HEK293 (cell line): ENCODE results near the gene CHD5.

ENCODE experiments used
- KLF1 ChIP-seq: fragments of 450-650 bp; formaldehyde crosslinking; IDR thresholded peaks from 2 replicates; pipeline ENCODE4 v1.5.1; 2016; ENCODE audit warnings: missing biosample characterization, missing genetic modification characterization
- KLF9 ChIP-seq: fragments of 450-650 bp; formaldehyde crosslinking; IDR thresholded peaks from 2 replicates; pipeline ENCODE4 v1.5.1; 2016; ENCODE audit warnings: missing biosample characterization, missing genetic modification characterization, low read depth
- OSR2 ChIP-seq: fragments of 450-650 bp; formaldehyde crosslinking; IDR thresholded peaks from 2 replicates; pipeline ENCODE4 v1.5.1; 2016; ENCODE audit warnings: missing biosample characterization, missing genetic modification characterization
- PRDM10 ChIP-seq: fragments of 450-650 bp; formaldehyde crosslinking; IDR thresholded peaks from 2 replicates; pipeline ENCODE4 v1.5.1; 2016; ENCODE audit warnings: missing biosample characterization, missing genetic modification characterization
- YY2 ChIP-seq: fragments of 450-650 bp; formaldehyde crosslinking; IDR thresholded peaks from 2 replicates; pipeline ENCODE4 v1.5.1; 2016; ENCODE audit warnings: missing biosample characterization, missing genetic modification characterization
- ZBTB48 ChIP-seq: fragments of 450-650 bp; formaldehyde crosslinking; IDR thresholded peaks from 2 replicates; pipeline ENCODE4 v1.5.1; 2016; ENCODE audit warnings: missing biosample characterization, missing genetic modification characterization
- ZBTB7A ChIP-seq: fragments of 450-650 bp; formaldehyde crosslinking; IDR thresholded peaks from 2 replicates; pipeline ENCODE4 v1.5.1; 2016; ENCODE audit warnings: low read depth, missing biosample characterization, missing genetic modification characterization
- ZFP41 ChIP-seq: fragments of 450-650 bp; formaldehyde crosslinking; IDR thresholded peaks from 2 replicates; pipeline ENCODE4 v1.5.1; 2016; ENCODE audit warnings: missing biosample characterization, missing genetic modification characterization, borderline replicate concordance
- ZIC2 ChIP-seq: fragments of 450-650 bp; formaldehyde crosslinking; IDR thresholded peaks from 2 replicates; pipeline ENCODE4 v1.5.1; 2016; ENCODE audit warnings: missing biosample characterization, missing genetic modification characterization
- ZNF2 ChIP-seq: fragments of 450-650 bp; formaldehyde crosslinking; IDR thresholded peaks from 2 replicates; pipeline ENCODE4 v1.5.1; 2016; ENCODE audit warnings: missing biosample characterization, missing genetic modification characterization
- ZNF280D ChIP-seq: fragments of 450-650 bp; formaldehyde crosslinking; IDR thresholded peaks from 2 replicates; pipeline ENCODE4 v1.5.1; 2016; ENCODE audit warnings: missing biosample characterization, missing genetic modification characterization
- ZNF335 ChIP-seq: fragments of 450-650 bp; formaldehyde crosslinking; conservative IDR thresholded peaks from 2 replicates; pipeline ENCODE4 v1.5.1; 2016; ENCODE audit warnings: missing biosample characterization, missing genetic modification characterization
- ZNF473 ChIP-seq: fragments of 450-650 bp; formaldehyde crosslinking; IDR thresholded peaks from 2 replicates; pipeline ENCODE4 v1.5.1; 2017; ENCODE audit warnings: missing biosample characterization, missing genetic modification characterization
- ZNF488 ChIP-seq: fragments of 450-650 bp; formaldehyde crosslinking; IDR thresholded peaks from 2 replicates; pipeline ENCODE4 v1.5.1; 2016; ENCODE audit warnings: missing biosample characterization, missing genetic modification characterization
- ZNF501 ChIP-seq: fragments of 450-650 bp; formaldehyde crosslinking; IDR thresholded peaks from 2 replicates; pipeline ENCODE4 v1.5.1; 2016; ENCODE audit warnings: missing biosample characterization, missing genetic modification characterization
- ZNF518A ChIP-seq: fragments of 450-650 bp; formaldehyde crosslinking; conservative IDR thresholded peaks from 2 replicates; pipeline ENCODE4 v1.5.1; 2016; ENCODE audit warnings: low read depth, missing biosample characterization, missing genetic modification characterization
- ZNF560 ChIP-seq: fragments of 450-650 bp; formaldehyde crosslinking; IDR thresholded peaks from 2 replicates; pipeline ENCODE4 v1.5.1; 2017; ENCODE audit warnings: missing biosample characterization, missing genetic modification characterization, borderline replicate concordance
- ZNF600 ChIP-seq: fragments of 450-650 bp; formaldehyde crosslinking; IDR thresholded peaks from 2 replicates; pipeline ENCODE4 v1.5.1; 2016; ENCODE audit warnings: missing biosample characterization, missing genetic modification characterization
- ZNF76 ChIP-seq: fragments of 450-650 bp; formaldehyde crosslinking; IDR thresholded peaks from 2 replicates; pipeline ENCODE4; 2016; ENCODE audit warnings: low read depth, missing biosample characterization, missing genetic modification characterization, borderline replicate concordance
- ZSCAN18 ChIP-seq: fragments of 450-650 bp; formaldehyde crosslinking; IDR thresholded peaks from 2 replicates; pipeline ENCODE4 v1.5.1; 2016; ENCODE audit warnings: missing biosample characterization, missing genetic modification characterization

Gene CHD5

GRCh38 chr1:6199298-6200187, 19.4 kb upstream of the CHD5 start, which contains the start of gene RPL22 (continued):
- peak; percentile 97 for TF ChIP-seq ZNF76 (tag by site-specific recombination)
- TF ChIP-seq ZIC2 (tag by site-specific recombination): peak; percentile 100
- peak; percentile 98 for TF ChIP-seq ZBTB48 (tag by site-specific recombination)
- TF ChIP-seq ZFP41 (tag by site-specific recombination): no peak
- no peak for TF ChIP-seq ZNF280D
- peak; percentile 99 for TF ChIP-seq ZNF335 (tag by site-specific recombination)
- no peak for TF ChIP-seq OSR2 (tag by site-specific recombination)
- no peak for TF ChIP-seq ZNF560 (tag by site-specific recombination)
- no peak for TF ChIP-seq ZSCAN18 (tag by site-specific recombination)
- peak; percentile 99 for TF ChIP-seq KLF9 (tag by site-specific recombination)
- no peak for TF ChIP-seq ZNF488
- TF ChIP-seq ZNF2 (tag by site-specific recombination): peak; percentile 75
- no peak for TF ChIP-seq ZNF473 (tag by site-specific recombination)
- TF ChIP-seq KLF1 (tag by site-specific recombination): peak; percentile 84
- peak; percentile 83; the same call in 1 of the 2 replicates for TF ChIP-seq ZNF501
- TF ChIP-seq ZBTB7A (tag by site-specific recombination): no peak
- peak; percentile 98 for TF ChIP-seq YY2 (tag by site-specific recombination)
- peak; percentile 99 for TF ChIP-seq PRDM10 (tag by site-specific recombination)
- peak; percentile 61; the same call in 1 of the 2 replicates for TF ChIP-seq ZNF518A (tag by site-specific recombination)
- peak; percentile 89 for TF ChIP-seq ZNF600 (tag by site-specific recombination)
